K562 (cell line): ENCODE results near the gene DPP3. TPM values are rescaled to one million over a fixed set of nuclear protein-coding genes. Genes with fewer than 3 reads are reported as not detected.

Experiments used
- ATAC-seq: fragments of 200-7000 bp; cut with Tn5 transposase; 3 replicates; pipeline ENCODE4 v1.9.1; 2020; ENCODE audit warnings: moderate library complexity
- BruUV-seq: library from RNA; stranded (reverse); fragments of 400-500 nt; replicated peaks from 2 replicates; lab custom pipeline; 2021; lab: Mats Ljungman, UMichigan
- CTCF ChIA-PET: fragments of 300-600 bp; formaldehyde crosslinking; extraction: SDS; loops from one replicate; lab custom pipeline; 2021; ENCODE audit warnings: low intra/inter-chr PET ratio; lab: Yijun Ruan, JAX
- POLR2A ChIA-PET: fragments of 300-600, 350-650 bp; sonication (Branson Sonifier 250); formaldehyde crosslinking; extraction: SDS; loops from one replicate; lab custom pipeline; 2021; ENCODE audit warnings: antibody characterized with exemption, inconsistent platforms; lab: Yijun Ruan, JAX
- DNase-seq, 4 experiments: peaks; one replicate each; pipeline versions ENCODE4 v3.0.0 to v3.0.0-alpha.2; 2011 to 2018; ENCODE audit warnings: low spot score in 3 of 4, mixed read lengths in 3 of 4; ENCODE audit errors: extremely low read depth in 1 of 4
- FAIRE-seq: peaks from 2 replicates; lab custom pipeline; 2011; peaks lifted over from hg19 to GRCh38; lab: Jason Lieb, UNC
- H2AFZ ChIP-seq: 2 replicates; pipeline ENCODE4 v1.6.0; 2011; ENCODE audit warnings: low read depth, low read length, control low read depth, inconsistent platforms
- H3K27ac ChIP-seq: fragments of 200-600 bp; 3 replicates; pipeline ENCODE4 v1.8.0; 2011; ENCODE audit warnings: low read depth, mild to moderate bottlenecking, control low read depth, inconsistent platforms, low read length, moderate library complexity, mixed read lengths; ENCODE audit errors: extremely low read depth
- H3K27me3 ChIP-seq, 2 experiments: fragments of 300-600 bp in 1 of 2; 2 replicates in 1 of 2; 3 replicates in 1 of 2; pipeline versions ENCODE4 v1.6.0 to v1.8.0; 2011; ENCODE audit warnings: inconsistent platforms in 2 of 2, low read length in 2 of 2, mild to moderate bottlenecking in 1 of 2, mixed read lengths in 1 of 2, moderate library complexity in 1 of 2; ENCODE audit not compliant: control insufficient read depth in 2 of 2, insufficient read depth in 2 of 2
- H3K36me3 ChIP-seq: fragments of 300-600 bp; 3 replicates; pipeline ENCODE4 v1.8.0; 2011; ENCODE audit warnings: mild to moderate bottlenecking, low read length, inconsistent platforms; ENCODE audit not compliant: control insufficient read depth, insufficient read depth
- H3K4me1 ChIP-seq, 2 experiments: fragments of 200-600 bp in 1 of 2; replicated peaks in 1 of 2; 2 replicates in 1 of 2; 3 replicates in 1 of 2; pipeline versions ENCODE4 v1.5.1 to v1.8.0; 2011; ENCODE audit warnings: inconsistent platforms in 2 of 2, low read length in 2 of 2, mild to moderate bottlenecking in 1 of 2, mixed read lengths in 1 of 2, moderate library complexity in 1 of 2; ENCODE audit not compliant: control insufficient read depth in 2 of 2, insufficient read depth in 2 of 2
- H3K4me2 ChIP-seq: 2 replicates; pipeline ENCODE4 v1.6.1; 2011; ENCODE audit warnings: low read length, control low read depth, inconsistent platforms, mixed read lengths; ENCODE audit not compliant: insufficient read depth
- H3K4me3 ChIP-seq: fragments of 200-600 bp; sonication (generic), shearing (Covaris generic); 2 replicates; pipeline ENCODE4 v1.5.1; 2016; ENCODE audit warnings: control low read depth, inconsistent platforms
- H3K79me2 ChIP-seq: fragments of 200-600 bp; 3 replicates; pipeline ENCODE4 v1.8.0; 2011; ENCODE audit warnings: low read length, inconsistent platforms; ENCODE audit not compliant: control insufficient read depth, insufficient read depth
- H3K9ac ChIP-seq, 2 experiments: 2 replicates each; pipeline versions ENCODE4 v1.6.0 to v1.6.1; 2011; ENCODE audit warnings: low read depth in 2 of 2, low read length in 2 of 2, control low read depth in 1 of 2, inconsistent platforms in 1 of 2, mild to moderate bottlenecking in 1 of 2, mixed read lengths in 1 of 2; ENCODE audit not compliant: insufficient read depth in 1 of 2
- H3K9me1 ChIP-seq: one replicate; pipeline ENCODE4 v1.6.0; 2011; ENCODE audit warnings: inconsistent platforms, mild to moderate bottlenecking, low read length, moderate library complexity; ENCODE audit not compliant: control insufficient read depth, insufficient read depth
- H3K9me3 ChIP-seq: replicated peaks from 2 replicates; pipeline ENCODE4 v1.5.1; 2011; ENCODE audit warnings: low read depth, low read length, inconsistent platforms; ENCODE audit not compliant: control insufficient read depth, insufficient read depth
- H4K20me1 ChIP-seq: replicated peaks from 2 replicates; pipeline ENCODE4 v1.6.1; 2011; ENCODE audit warnings: low read length, inconsistent platforms, mixed read lengths; ENCODE audit not compliant: control insufficient read depth, insufficient read depth
- ASH1L ChIP-seq: fragments of 450-650 bp; IDR thresholded peaks from 2 replicates; pipeline ENCODE4 v1.6.1; 2018; ENCODE audit warnings: borderline replicate concordance, mild to moderate bottlenecking, low read depth; ENCODE audit not compliant: partially characterized antibody
- BHLHE40 ChIP-seq: IDR thresholded peaks from 2 replicates; pipeline ENCODE4 v1.6.1; 2011; ENCODE audit warnings: low read length, improper control_type of control experiment
- CBX5 ChIP-seq: IDR thresholded peaks from 2 replicates; pipeline ENCODE4 v1.6.1; 2014; ENCODE audit warnings: low read depth, borderline replicate concordance
- FOXJ3 ChIP-seq: sonication (generic); formaldehyde crosslinking; IDR thresholded peaks from 2 replicates; pipeline ENCODE4 v1.4.0; 2020; ENCODE audit warnings: mild to moderate bottlenecking, missing genetic modification reagents
- HOXB6 ChIP-seq: fragments of 250-450 bp; sonication (Bioruptor Pico); IDR thresholded peaks from 2 replicates; pipeline ENCODE4 v1.5.1; 2022; ENCODE audit warnings: mild to moderate bottlenecking, borderline replicate concordance
- JUNB ChIP-seq: fragments of 450-650 bp; formaldehyde crosslinking; conservative IDR thresholded peaks from 2 replicates; pipeline ENCODE4 v1.4.0; 2020; ENCODE audit warnings: mild to moderate bottlenecking
- NFXL1 ChIP-seq: fragments of 450-650 bp; formaldehyde crosslinking; IDR thresholded peaks from 2 replicates; pipeline ENCODE4 v1.4.0; 2021; ENCODE audit warnings: mild to moderate bottlenecking
- NR3C1 ChIP-seq: sonication (generic); formaldehyde crosslinking; IDR thresholded peaks from 2 replicates; pipeline ENCODE4 v1.8.1; 2022; ENCODE audit warnings: missing genetic modification reagents
- TCFL5 ChIP-seq: fragments of 250-450 bp; sonication (Bioruptor Pico); conservative IDR thresholded peaks from 2 replicates; pipeline ENCODE4 v1.6.1; 2021; ENCODE audit warnings: mild to moderate bottlenecking, moderate library complexity, matching md5 sums
- THRB ChIP-seq: fragments of 450-650 bp; formaldehyde crosslinking; conservative IDR thresholded peaks from 2 replicates; pipeline ENCODE4 v1.4.0; 2022; ENCODE audit warnings: mild to moderate bottlenecking, missing genetic modification characterization
- TSC22D4 ChIP-seq: fragments of 450-650 bp; IDR thresholded peaks from 2 replicates; pipeline ENCODE4 v1.6.1; 2016; ENCODE audit warnings: missing genetic modification characterization, missing biosample characterization, control low read depth
- ZNF232 ChIP-seq: sonication (generic); formaldehyde crosslinking; IDR thresholded peaks from 2 replicates; pipeline ENCODE4 v1.8.0; 2022; ENCODE audit warnings: mild to moderate bottlenecking, missing genetic modification reagents
- ZNF311 ChIP-seq: fragments of 250-450 bp; sonication (Bioruptor Pico); IDR thresholded peaks from 2 replicates; pipeline ENCODE4 v1.4.0; 2020; ENCODE audit warnings: mild to moderate bottlenecking, moderate library complexity
- ZNF695 ChIP-seq: fragments of 450-650 bp; formaldehyde crosslinking; IDR thresholded peaks from 2 replicates; pipeline ENCODE4 v1.4.0; 2020; ENCODE audit warnings: mild to moderate bottlenecking, moderate library complexity
- WGBS: fragments of 100-300 bp; shearing (Covaris generic); methylation state at CpG from one replicate; pipeline ENCODE4 v1.1.6; 2016; ENCODE audit warnings: low coverage, mixed read lengths; ENCODE audit not compliant: insufficient coverage; ENCODE audit errors: missing lambda C conversion rate; 5-methylcytosine and 5-hydroxymethylcytosine counted together
- in situ Hi-C: fragments of 300-500 bp; cut with MboI; formaldehyde crosslinking; loops from 4 replicates; pipeline ENCODE4 v1.15.0; 2018; ENCODE audit warnings: inconsistent platforms, mixed read lengths
- intact Hi-C: fragments of 100-400 bp; cut with micrococcal nuclease; formaldehyde crosslinking; loops from 2 replicates; pipeline ENCODE4 v1.14.2; 2022
- polyA plus RNA-seq, 8 experiments: library from polyadenylated mRNA; depleted of rRNA in 4 of 8; stranded (reverse) in 5 of 8; unstranded in 3 of 8; fragments of >200 nt; fragmentation: Nextera tagmentation in 2 of 8; fragmentation: Illumina TruSeq in 1 of 8; extraction: Ambion mirVana in 2 of 8; extraction: Trizol in 1 of 8; gene quantifications; 2 replicates each; pipeline versions ENCODE4 v1.2.1 to v1.2.3, GENCODE V29; 2011 to 2014; ENCODE audit warnings: inconsistent platforms in 1 of 8, missing spikeins in 1 of 8
- total RNA-seq, 7 experiments: library from RNA; depleted of rRNA in 6 of 7; stranded (reverse); fragments of >200 nt in 6 of 7; fragmentation: Illumina TruSeq in 2 of 7; extraction: Trizol in 2 of 7; gene quantifications; 2 replicates each; pipeline versions ENCODE4 v1.2.1 to v1.2.3, GENCODE V29; 2011 to 2021; ENCODE audit warnings: low replicate concordance in 1 of 7
- TF ChIP-seq, protein P1 (sequence below): sonication (generic); formaldehyde crosslinking; IDR thresholded peaks from 2 replicates; pipeline ENCODE4 v1.8.0; 2022; ENCODE audit warnings: missing genetic modification reagents, mild to moderate bottlenecking, borderline replicate concordance

The DPP3 gene
- total and polyA plus RNA-seq, 9 of the 15 experiments (the other 6 are each of a cell fraction or from before 2014, with no cell fraction given) = 3.7 to 69.2 (median 43.3) TPM

GRCh38 chr11:66493130-66493529 lies 12.9 kb downstream of the DPP3 start:
- 84% methylated on average over 7 of the region's 10 CpGs for WGBS
- POLR2A ChIA-PET = interaction anchor here (0.5 to 1.1 kb wide), 4 partner anchors 8 to 152 kb away, joined by 3 read pairs; no protein-coding TSS in a partner anchor
- DNase-seq = no peak
- H3K4me2 ChIP-seq = no peak overlapping the region
- TF ChIP-seq THRB (CRISPR knock-in tag) (no peak), CBX5 (no peak), NFXL1 (CRISPR knock-in tag) (no peak), FOXJ3 (CRISPR knock-in tag) (no peak), NR3C1 (CRISPR knock-in tag) (no peak), TSC22D4 (tag) (no peak), ZNF232 (CRISPR knock-in tag) (no peak), JUNB (CRISPR knock-in tag) (no peak), TCFL5 (CRISPR knock-in tag) (no peak), HOXB6 (CRISPR knock-in tag) (no peak), BHLHE40 (no peak), ZNF311 (CRISPR knock-in tag) (no peak), ZNF695 (no peak), ASH1L (no peak)
- TF ChIP-seq, protein P1, sequence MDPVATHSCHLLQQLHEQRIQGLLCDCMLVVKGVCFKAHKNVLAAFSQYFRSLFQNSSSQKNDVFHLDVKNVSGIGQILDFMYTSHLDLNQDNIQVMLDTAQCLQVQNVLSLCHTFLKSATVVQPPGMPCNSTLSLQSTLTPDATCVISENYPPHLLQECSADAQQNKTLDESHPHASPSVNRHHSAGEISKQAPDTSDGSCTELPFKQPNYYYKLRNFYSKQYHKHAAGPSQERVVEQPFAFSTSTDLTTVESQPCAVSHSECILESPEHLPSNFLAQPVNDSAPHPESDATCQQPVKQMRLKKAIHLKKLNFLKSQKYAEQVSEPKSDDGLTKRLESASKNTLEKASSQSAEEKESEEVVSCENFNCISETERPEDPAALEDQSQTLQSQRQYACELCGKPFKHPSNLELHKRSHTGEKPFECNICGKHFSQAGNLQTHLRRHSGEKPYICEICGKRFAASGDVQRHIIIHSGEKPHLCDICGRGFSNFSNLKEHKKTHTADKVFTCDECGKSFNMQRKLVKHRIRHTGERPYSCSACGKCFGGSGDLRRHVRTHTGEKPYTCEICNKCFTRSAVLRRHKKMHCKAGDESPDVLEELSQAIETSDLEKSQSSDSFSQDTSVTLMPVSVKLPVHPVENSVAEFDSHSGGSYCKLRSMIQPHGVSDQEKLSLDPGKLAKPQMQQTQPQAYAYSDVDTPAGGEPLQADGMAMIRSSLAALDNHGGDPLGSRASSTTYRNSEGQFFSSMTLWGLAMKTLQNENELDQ = no peak
- TF ChIP-seq, all 486 proteins: peak for 0
- FAIRE-seq = no peak
- in situ Hi-C loops (no loop called here), intact Hi-C loops (no loop called here)
- no TSS peak for BruUV-seq
- Histone ChIP-seq H3K9me1 (no peaks in the 10 kb centered on the region), H4K20me1 (0 out of 2 replicates have a peak, but pooled peaks cover 2% of the 10 kb centered on the region), H3K9me3 (no peaks in the 10 kb centered on the region), H3K36me3 (peaks cover 55% of the 10 kb centered on the region; the same call in 2 of the 3 replicates), H3K27me3 (no peaks in the 10 kb centered on the region), H2AFZ (no peak overlapping the region), H3K4me3 (no peak overlapping the region), H3K27ac (no peak overlapping the region), H3K4me1 (peaks cover 0 to 30% of the 10 kb centered on the region in 2 experiments; a peak in 3 of 5 replicates), H3K9ac (peak overlapping the region in 1 of 2 experiments; percentile 79; a peak in 2 of 4 replicates), H3K79me2 (no peaks in the 10 kb centered on the region)
- ATAC-seq = no peak
- CTCF ChIA-PET = no interaction called here
